Astrocyte (in vitro differentiated cells and primary cell): Measurements from ENCODE around the gene RUBCNL. TPM values are rescaled to one million over a fixed set of nuclear protein-coding genes. Genes with fewer than 3 reads are reported as not detected.

ENCODE experiments used
- DNase-seq: peaks from one replicate; pipeline ENCODE4 v3.0.0-alpha.2; 2010; ENCODE audit warnings: low read depth
- FAIRE-seq: peaks from 2 replicates; lab custom pipeline; 2011; peaks lifted over from hg19 to GRCh38; lab: Jason Lieb, UNC
- H2AFZ ChIP-seq: 2 replicates; pipeline ENCODE4 v1.6.0; 2012; ENCODE audit warnings: low read depth, low read length, inconsistent platforms
- H3K27ac ChIP-seq: 2 replicates; pipeline ENCODE4 v1.5.1; 2011; ENCODE audit warnings: low read depth, low read length, inconsistent platforms
- H3K27me3 ChIP-seq: 2 replicates; pipeline ENCODE4 v1.6.0; 2011; ENCODE audit warnings: low read length, inconsistent platforms; ENCODE audit not compliant: insufficient read depth
- H3K36me3 ChIP-seq: 2 replicates; pipeline ENCODE4 v1.5.1; 2011; ENCODE audit warnings: low read length, inconsistent platforms; ENCODE audit not compliant: insufficient read depth
- H3K4me1 ChIP-seq: 2 replicates; pipeline ENCODE4 v1.5.1; 2011; ENCODE audit warnings: low read length, inconsistent platforms; ENCODE audit not compliant: insufficient read depth
- H3K4me2 ChIP-seq: 2 replicates; pipeline ENCODE4 v1.6.0; 2012; ENCODE audit warnings: low read length, inconsistent platforms
- H3K4me3 ChIP-seq: 2 replicates; pipeline ENCODE4 v1.5.1; 2011; ENCODE audit warnings: low read depth, mild to moderate bottlenecking, low read length, inconsistent platforms; ENCODE audit not compliant: insufficient read depth
- H3K79me2 ChIP-seq: 2 replicates; pipeline ENCODE4 v1.6.0; 2012; ENCODE audit warnings: mild to moderate bottlenecking, low read length, inconsistent platforms; ENCODE audit not compliant: insufficient read depth
- H3K9ac ChIP-seq: 2 replicates; pipeline ENCODE4 v1.6.0; 2012; ENCODE audit warnings: mild to moderate bottlenecking, low read length, inconsistent platforms
- H3K9me3 ChIP-seq: 2 replicates; pipeline ENCODE4 v1.5.1; 2012; ENCODE audit warnings: low read depth, mild to moderate bottlenecking, low read length, inconsistent platforms; ENCODE audit not compliant: insufficient read depth
- H4K20me1 ChIP-seq: 2 replicates; pipeline ENCODE4 v1.6.0; 2012; ENCODE audit warnings: low read length, inconsistent platforms; ENCODE audit not compliant: insufficient read depth
- H3K27ac Mint-ChIP-seq: one replicate; pipeline ENCODE4 v1.8.0; 2021; ENCODE audit warnings: mild to moderate bottlenecking, mixed read lengths; ENCODE audit not compliant: unreplicated experiment
- H3K27me3 Mint-ChIP-seq: one replicate; pipeline ENCODE4 v1.8.0; 2021; ENCODE audit warnings: low read depth, mixed read lengths; ENCODE audit not compliant: unreplicated experiment
- H3K36me3 Mint-ChIP-seq: one replicate; pipeline ENCODE4 v1.8.0; 2021; ENCODE audit warnings: low read depth, mixed read lengths; ENCODE audit not compliant: unreplicated experiment
- H3K4me1 Mint-ChIP-seq: one replicate; pipeline ENCODE4 v1.8.0; 2021; ENCODE audit warnings: low read depth, mixed read lengths; ENCODE audit not compliant: unreplicated experiment
- H3K4me3 Mint-ChIP-seq: one replicate; pipeline ENCODE4 v1.8.0; 2021; ENCODE audit warnings: mild to moderate bottlenecking, moderate library complexity, mixed read lengths; ENCODE audit not compliant: unreplicated experiment
- H3K9me3 Mint-ChIP-seq: one replicate; pipeline ENCODE4 v1.8.0; 2021; ENCODE audit warnings: mild to moderate bottlenecking, mixed read lengths; ENCODE audit not compliant: unreplicated experiment
- EZH2 ChIP-seq: IDR thresholded peaks from 2 replicates; pipeline ENCODE4 v1.6.1; 2012; ENCODE audit warnings: mild to moderate bottlenecking, low read length, inconsistent platforms; ENCODE audit not compliant: insufficient read depth
- total RNA-seq: library from RNA; stranded (reverse); gene quantifications from 2 replicates; pipeline ENCODE4 v1.2.1, GENCODE V29; 2021
- TF ChIP-seq, protein P1 (sequence below): IDR thresholded peaks from 2 replicates; pipeline ENCODE4 v1.5.1; 2011; ENCODE audit warnings: low read depth, mild to moderate bottlenecking, inconsistent platforms, low read length, moderate library complexity; ENCODE audit not compliant: insufficient read depth

The RUBCNL gene
- total RNA-seq, 1 donor from 2014 or later: 1.5 TPM

GRCh38 chr13:46355901-46356590 is 31.0 kb downstream of the RUBCNL start:
- Mint-ChIP-seq H3K4me3 (peak overlapping the region; percentile 20), H3K27ac (peak overlapping the region; percentile 88), H3K4me1 (peaks cover 28% of the 10 kb centered on the region), H3K36me3 (peaks cover 9% of the 10 kb centered on the region), H3K27me3 (no peaks in the 10 kb centered on the region), H3K9me3 (peaks cover 10% of the 10 kb centered on the region)
- H2AFZ ChIP-seq: no peak overlapping the region
- peaks cover 11% of the 10 kb centered on the region for H3K4me1 ChIP-seq
- no peak overlapping the region for H3K4me2 ChIP-seq
- H3K36me3 ChIP-seq: no peaks in the 10 kb centered on the region
- no peaks in the 10 kb centered on the region for H3K79me2 ChIP-seq
- H3K27me3 ChIP-seq: peaks cover 2% of the 10 kb centered on the region
- H3K4me3 ChIP-seq: no peak overlapping the region
- DNase-seq (peak; percentile 33), FAIRE-seq (no peak)
- TF ChIP-seq EZH2: no peak
- TF ChIP-seq, protein P1, sequence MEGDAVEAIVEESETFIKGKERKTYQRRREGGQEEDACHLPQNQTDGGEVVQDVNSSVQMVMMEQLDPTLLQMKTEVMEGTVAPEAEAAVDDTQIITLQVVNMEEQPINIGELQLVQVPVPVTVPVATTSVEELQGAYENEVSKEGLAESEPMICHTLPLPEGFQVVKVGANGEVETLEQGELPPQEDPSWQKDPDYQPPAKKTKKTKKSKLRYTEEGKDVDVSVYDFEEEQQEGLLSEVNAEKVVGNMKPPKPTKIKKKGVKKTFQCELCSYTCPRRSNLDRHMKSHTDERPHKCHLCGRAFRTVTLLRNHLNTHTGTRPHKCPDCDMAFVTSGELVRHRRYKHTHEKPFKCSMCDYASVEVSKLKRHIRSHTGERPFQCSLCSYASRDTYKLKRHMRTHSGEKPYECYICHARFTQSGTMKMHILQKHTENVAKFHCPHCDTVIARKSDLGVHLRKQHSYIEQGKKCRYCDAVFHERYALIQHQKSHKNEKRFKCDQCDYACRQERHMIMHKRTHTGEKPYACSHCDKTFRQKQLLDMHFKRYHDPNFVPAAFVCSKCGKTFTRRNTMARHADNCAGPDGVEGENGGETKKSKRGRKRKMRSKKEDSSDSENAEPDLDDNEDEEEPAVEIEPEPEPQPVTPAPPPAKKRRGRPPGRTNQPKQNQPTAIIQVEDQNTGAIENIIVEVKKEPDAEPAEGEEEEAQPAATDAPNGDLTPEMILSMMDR: no peak
- H3K9me3 ChIP-seq: no peaks in the 10 kb centered on the region
- no peak overlapping the region for H3K9ac ChIP-seq
- no peak overlapping the region for H3K27ac ChIP-seq
- H4K20me1 ChIP-seq: no peaks in the 10 kb centered on the region

DNA sequence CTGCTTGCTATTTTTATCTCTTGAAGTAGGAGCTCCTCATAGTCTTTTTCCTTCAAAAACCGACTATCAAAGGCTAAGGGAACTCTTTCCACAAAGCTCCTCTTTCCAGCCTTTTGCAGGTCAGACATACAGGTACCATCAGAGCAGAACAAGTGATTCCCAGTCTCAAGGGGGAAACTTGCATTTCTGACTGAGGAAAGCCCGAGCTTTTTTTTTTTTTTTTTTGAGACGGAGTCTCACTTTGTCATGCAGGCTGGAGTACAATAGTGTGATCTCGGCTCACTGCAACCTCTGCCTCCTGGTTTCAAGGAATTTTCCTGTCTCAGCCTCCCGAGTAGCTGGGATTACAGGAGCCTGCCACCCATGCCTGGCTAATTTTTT is 32.0 kb downstream of the RUBCNL start:
- Histone ChIP-seq H4K20me1 (no peaks in the 10 kb centered on the region), H3K27ac (peak overlapping the region; percentile 85), H3K4me3 (no peak overlapping the region), H3K79me2 (no peaks in the 10 kb centered on the region), H3K36me3 (no peaks in the 10 kb centered on the region), H3K4me1 (peaks cover 11% of the 10 kb centered on the region), H3K27me3 (peaks cover 5% of the 10 kb centered on the region), H3K4me2 (peak overlapping the region; percentile 81), H3K9me3 (no peaks in the 10 kb centered on the region), H3K9ac (peak overlapping the region; percentile 56), H2AFZ (peak overlapping the region; percentile 21)
- Mint-ChIP-seq H3K36me3 (peaks cover 9% of the 10 kb centered on the region), H3K4me3 (peak overlapping the region; percentile 1), H3K4me1 (peaks cover 22% of the 10 kb centered on the region), H3K27ac (peak overlapping the region; percentile 88), H3K27me3 (no peaks in the 10 kb centered on the region), H3K9me3 (peaks cover 10% of the 10 kb centered on the region)
- no peak for TF ChIP-seq EZH2
- TF ChIP-seq, protein P1: no peak
- FAIRE-seq: no peak
- no peak for DNase-seq
